Measurements from ENCODE around the gene MEX3C. TPM values are rescaled to one million over a fixed set of nuclear protein-coding genes. Genes with fewer than 3 reads are reported as not detected.

Gene MEX3C
- total RNA-seq, 1 donor from 2014 or later: 40.0 TPM

- Histone ChIP-seq H3K36me3 (ENCODE audit: control insufficient read depth, insufficient read depth, low read length) (no peaks in the 10 kb centered on the region), H3K27me3 (ENCODE audit: control insufficient read depth, insufficient read depth, low read length) (no peaks in the 10 kb centered on the region), H3K4me3 (ENCODE audit: low read depth, low read length) (no peak overlapping the region)
- DNase-seq (ENCODE audit: low read depth) (no peak), FAIRE-seq (no peak)
- TF ChIP-seq, protein P1, sequence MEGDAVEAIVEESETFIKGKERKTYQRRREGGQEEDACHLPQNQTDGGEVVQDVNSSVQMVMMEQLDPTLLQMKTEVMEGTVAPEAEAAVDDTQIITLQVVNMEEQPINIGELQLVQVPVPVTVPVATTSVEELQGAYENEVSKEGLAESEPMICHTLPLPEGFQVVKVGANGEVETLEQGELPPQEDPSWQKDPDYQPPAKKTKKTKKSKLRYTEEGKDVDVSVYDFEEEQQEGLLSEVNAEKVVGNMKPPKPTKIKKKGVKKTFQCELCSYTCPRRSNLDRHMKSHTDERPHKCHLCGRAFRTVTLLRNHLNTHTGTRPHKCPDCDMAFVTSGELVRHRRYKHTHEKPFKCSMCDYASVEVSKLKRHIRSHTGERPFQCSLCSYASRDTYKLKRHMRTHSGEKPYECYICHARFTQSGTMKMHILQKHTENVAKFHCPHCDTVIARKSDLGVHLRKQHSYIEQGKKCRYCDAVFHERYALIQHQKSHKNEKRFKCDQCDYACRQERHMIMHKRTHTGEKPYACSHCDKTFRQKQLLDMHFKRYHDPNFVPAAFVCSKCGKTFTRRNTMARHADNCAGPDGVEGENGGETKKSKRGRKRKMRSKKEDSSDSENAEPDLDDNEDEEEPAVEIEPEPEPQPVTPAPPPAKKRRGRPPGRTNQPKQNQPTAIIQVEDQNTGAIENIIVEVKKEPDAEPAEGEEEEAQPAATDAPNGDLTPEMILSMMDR (IDR thresholded peaks at IDR 0.05; ENCODE audit: insufficient read depth, low read length, severe bottlenecking): no peak
Observed at GRCh38 chr18:51168026-51168742, 29.3 kb downstream of the MEX3C start.

DNA sequence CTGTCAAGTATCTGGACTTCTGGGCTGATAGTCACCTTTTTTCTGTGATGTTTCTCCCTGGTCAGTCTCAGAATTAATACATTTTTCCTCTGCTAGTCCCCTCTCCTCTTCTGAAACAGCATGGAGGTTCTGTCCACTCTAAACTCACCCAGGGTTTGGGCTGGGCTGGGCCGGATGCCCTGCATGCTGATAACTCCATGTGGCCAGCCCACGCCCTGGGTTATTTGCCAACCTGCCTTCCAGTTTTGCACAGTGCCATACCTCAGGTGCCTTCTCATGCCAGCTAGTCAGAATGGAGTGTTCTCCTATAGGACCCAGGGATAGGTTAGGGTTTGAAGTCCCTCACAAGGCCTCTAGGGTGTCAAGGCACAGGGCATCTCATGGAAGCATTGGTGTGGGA is 32.2 kb downstream of the MEX3C start:
- DNase-seq (ENCODE audit: low read depth): no peak
- H3K36me3 ChIP-seq (ENCODE audit: control insufficient read depth, insufficient read depth, low read length): no peaks in the 10 kb centered on the region
- TF ChIP-seq, protein P1 (IDR thresholded peaks at IDR 0.05; ENCODE audit: insufficient read depth, low read length, severe bottlenecking): no peak
- FAIRE-seq: no peak
- H3K4me3 ChIP-seq (ENCODE audit: low read depth, low read length): no peak overlapping the region
- H3K27me3 ChIP-seq (ENCODE audit: control insufficient read depth, insufficient read depth, low read length): no peaks in the 10 kb centered on the region

- FAIRE-seq: no peak
- TF ChIP-seq, protein P1 (IDR thresholded peaks at IDR 0.05; ENCODE audit: insufficient read depth, low read length, severe bottlenecking): no peak
- DNase-seq (ENCODE audit: low read depth): no peak
- H3K27me3 ChIP-seq (ENCODE audit: control insufficient read depth, insufficient read depth, low read length): no peaks in the 10 kb centered on the region
- H3K36me3 ChIP-seq (ENCODE audit: control insufficient read depth, insufficient read depth, low read length): no peaks in the 10 kb centered on the region
- no peak overlapping the region for H3K4me3 ChIP-seq (ENCODE audit: low read depth, low read length)
Observed at GRCh38 chr18:51164761-51165281, 32.7 kb downstream of the MEX3C start.

DNA sequence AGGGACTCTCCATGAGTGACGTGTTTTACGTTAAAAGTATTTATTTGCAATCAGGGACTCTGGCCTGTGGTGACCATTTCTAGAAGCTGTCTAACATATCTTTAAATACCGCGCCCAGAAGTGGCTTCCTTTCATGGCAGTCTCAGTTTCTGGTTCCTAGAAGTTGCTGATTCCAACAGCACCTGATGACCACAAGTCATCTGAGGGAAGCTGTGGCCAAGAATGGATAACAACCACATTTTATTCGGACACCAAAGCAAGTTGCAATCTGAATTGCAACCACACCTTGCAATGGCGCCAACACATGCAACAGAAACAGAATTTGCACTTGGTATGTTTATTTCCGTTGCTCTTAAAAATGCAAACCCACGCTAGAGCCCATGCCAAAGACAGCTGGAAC is 33.1 kb downstream of the MEX3C start:
- no peak for FAIRE-seq
- TF ChIP-seq, protein P1 (IDR thresholded peaks at IDR 0.05; ENCODE audit: insufficient read depth, low read length, severe bottlenecking): no peak
- no peaks in the 10 kb centered on the region for H3K36me3 ChIP-seq (ENCODE audit: control insufficient read depth, insufficient read depth, low read length)
- H3K4me3 ChIP-seq (ENCODE audit: low read depth, low read length): no peak overlapping the region
- H3K27me3 ChIP-seq (ENCODE audit: control insufficient read depth, insufficient read depth, low read length): no peaks in the 10 kb centered on the region
- DNase-seq (ENCODE audit: low read depth): no peak

DNA sequence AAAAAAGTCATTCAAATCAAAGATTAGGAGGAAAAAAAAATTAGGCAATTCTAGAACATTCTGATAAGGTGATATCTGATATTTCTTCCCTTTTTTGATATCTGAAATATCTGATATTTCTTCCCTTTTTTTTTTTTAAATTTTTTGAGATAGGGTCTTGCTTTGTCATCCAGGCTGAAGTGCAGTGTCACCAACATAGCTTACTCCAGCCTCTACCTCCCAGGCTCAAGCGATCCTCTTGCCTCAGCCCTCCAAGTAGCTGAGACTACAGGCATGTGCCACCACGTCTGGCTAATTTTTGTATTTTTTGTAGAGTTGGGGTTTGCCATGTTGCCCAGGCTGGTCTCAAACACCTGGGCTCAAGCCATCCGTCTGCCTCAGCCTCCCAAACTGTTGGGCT is 33.9 kb downstream of the MEX3C start:
- DNase-seq (ENCODE audit: low read depth) (no peak), FAIRE-seq (no peak)
- no peaks in the 10 kb centered on the region for H3K36me3 ChIP-seq (ENCODE audit: control insufficient read depth, insufficient read depth, low read length)
- no peak overlapping the region for H3K4me3 ChIP-seq (ENCODE audit: low read depth, low read length)
- no peaks in the 10 kb centered on the region for H3K27me3 ChIP-seq (ENCODE audit: control insufficient read depth, insufficient read depth, low read length)
- TF ChIP-seq, protein P1 (IDR thresholded peaks at IDR 0.05; ENCODE audit: insufficient read depth, low read length, severe bottlenecking): no peak

DNA sequence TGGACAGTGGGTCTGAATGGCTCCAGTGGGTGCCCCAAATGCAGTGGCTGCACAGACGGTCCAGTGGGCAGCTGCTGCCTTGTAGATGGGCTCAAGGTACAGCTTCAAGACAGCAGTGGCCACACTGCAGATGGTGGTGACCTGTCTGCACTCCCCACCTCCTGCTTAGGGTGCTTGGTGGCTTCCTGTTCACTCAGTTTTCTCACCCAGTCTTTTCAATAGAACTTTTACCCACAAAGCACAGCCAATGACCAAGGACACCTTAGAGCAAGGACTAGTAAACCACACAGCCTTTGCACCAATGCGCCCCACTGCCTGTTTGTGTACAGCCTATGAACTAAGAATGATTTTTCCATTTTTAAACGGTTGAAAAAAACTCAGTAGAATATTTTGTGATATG is 34.9 kb downstream of the MEX3C start:
- TF ChIP-seq, protein P1 (IDR thresholded peaks at IDR 0.05; ENCODE audit: insufficient read depth, low read length, severe bottlenecking): no peak
- Histone ChIP-seq H3K36me3 (ENCODE audit: control insufficient read depth, insufficient read depth, low read length) (no peaks in the 10 kb centered on the region), H3K27me3 (ENCODE audit: control insufficient read depth, insufficient read depth, low read length) (no peaks in the 10 kb centered on the region), H3K4me3 (ENCODE audit: low read depth, low read length) (no peak overlapping the region)
- no peak for FAIRE-seq
- DNase-seq (ENCODE audit: low read depth): no peak
